ENCODE data around the gene ARHGAP29.

The ARHGAP29 gene

DNA sequence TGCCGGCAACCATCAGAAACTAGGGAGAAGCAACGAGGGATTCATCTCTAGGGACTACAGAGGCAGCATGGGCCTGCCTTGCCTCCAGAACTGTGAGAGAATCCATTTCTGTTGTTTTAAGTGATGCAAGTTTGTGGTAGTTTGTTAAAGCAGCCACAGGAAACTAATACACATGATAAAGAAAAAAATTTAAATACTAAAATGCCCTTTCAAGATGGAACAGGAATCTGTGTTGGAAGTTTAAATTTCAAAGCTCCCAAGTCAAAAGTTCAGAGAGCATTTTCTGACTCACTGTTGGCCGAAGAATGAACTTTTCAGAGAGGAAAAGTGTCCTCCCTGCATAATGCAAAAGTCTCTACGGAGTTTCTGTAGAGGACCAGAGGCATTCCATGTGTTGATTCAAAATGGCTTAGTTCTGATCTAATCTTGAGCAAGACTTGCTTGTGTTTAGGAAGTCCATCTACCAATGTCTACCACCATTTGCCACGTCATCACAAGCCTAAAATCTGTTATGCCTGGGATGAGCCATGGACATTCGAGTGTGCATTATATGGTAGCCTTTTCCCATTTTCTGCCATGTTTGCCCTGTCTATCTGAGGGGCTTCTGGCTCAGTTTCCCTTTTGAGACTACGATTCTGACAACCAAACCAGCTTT is 22.4 kb upstream of the ARHGAP29 start:
- DNase-seq = no peak

DNA sequence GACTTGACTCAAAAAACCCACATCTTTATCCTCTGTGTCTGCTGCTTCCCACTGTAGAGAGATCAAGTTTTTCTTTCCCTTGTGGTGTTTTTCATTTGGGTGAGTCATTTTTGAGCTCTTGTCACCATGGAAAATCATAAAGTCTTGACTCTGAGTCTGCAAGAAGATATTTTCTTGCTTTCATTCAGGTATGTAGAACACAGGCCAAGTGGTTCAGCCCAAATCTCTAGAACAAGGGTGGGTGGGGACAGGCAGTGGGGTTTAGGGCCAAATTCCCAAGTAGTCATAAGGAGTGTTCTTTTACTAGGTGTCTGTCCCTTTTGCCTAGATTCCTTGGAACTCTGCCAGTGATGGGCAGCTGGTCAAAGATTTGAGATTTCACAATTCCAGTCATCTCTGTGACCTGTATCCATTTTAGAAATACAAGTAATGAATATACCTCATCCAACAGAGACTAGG is 21.5 kb upstream of the ARHGAP29 start:
- no peak for DNase-seq

- DNase-seq = no peak
Measured at GRCh38 chr1:94257444-94257843, 20.1 kb upstream of the ARHGAP29 start.

- no peak for DNase-seq
Measured at GRCh38 chr1:94255476-94255875, 18.1 kb upstream of the ARHGAP29 start.

- no peak for DNase-seq
Measured at GRCh38 chr1:94254073-94254810, 16.9 kb upstream of the ARHGAP29 start.

- no peak for DNase-seq
Measured at GRCh38 chr1:94253456-94254017, 16.2 kb upstream of the ARHGAP29 start.

DNA sequence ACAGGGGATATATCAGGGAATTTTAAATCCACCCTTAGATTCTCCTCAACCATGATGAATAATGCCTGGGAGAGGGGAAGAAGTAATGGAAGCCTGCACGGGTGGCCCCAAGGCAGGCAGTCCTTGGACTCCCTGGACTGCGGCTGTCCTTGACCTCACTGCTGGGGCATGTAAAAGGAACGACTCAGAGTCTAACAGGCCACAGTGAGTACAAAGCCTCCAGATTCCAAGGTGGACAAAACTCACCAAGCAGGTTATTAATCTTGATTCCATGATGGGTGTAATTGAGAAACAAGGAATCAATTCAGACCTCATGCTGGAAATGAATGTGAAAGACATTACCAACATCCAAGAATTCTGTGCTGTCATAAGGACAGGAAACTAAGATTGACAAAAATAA is 13.0 kb upstream of the ARHGAP29 start:
- DNase-seq = no peak

DNA sequence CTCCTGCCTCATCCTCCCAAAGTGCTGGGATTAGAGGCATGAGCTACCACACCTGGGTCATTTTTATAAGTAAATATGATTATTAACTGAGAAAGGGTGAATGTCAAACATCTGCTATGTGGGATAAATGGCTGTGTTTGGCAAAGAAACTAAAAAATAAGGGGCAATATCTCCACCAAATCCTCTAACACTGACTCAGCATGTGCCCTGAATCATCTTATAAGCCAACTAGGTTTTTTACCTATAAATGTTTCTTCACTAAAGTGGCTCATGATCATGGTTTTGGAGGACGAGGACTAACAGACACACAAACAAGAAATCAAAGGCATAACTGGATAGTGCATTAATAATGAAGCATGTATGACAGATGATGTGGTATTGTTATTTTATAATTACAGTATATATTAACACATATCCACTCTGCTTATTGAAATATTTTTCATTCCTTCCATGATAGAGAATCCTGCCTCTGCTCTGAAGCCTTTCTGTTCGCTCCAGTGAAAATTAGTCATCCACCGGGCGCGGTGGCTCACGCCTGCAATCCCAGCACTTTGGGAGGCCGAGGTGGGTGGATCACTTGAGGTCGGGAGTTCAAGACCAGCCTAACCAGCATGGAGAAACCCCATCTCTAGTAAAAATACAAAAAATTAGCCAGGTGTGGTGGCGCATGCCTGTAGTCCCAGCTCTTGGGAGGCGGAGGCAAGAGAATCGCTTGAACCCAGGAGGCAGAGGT is 11.7 kb upstream of the ARHGAP29 start:
- DNase-seq = no peak

GRCh38 chr1:94247138-94248094 is 10.0 kb upstream of the ARHGAP29 start:
- DNase-seq = peak in 1 of 2 experiments; percentile 53

DNA sequence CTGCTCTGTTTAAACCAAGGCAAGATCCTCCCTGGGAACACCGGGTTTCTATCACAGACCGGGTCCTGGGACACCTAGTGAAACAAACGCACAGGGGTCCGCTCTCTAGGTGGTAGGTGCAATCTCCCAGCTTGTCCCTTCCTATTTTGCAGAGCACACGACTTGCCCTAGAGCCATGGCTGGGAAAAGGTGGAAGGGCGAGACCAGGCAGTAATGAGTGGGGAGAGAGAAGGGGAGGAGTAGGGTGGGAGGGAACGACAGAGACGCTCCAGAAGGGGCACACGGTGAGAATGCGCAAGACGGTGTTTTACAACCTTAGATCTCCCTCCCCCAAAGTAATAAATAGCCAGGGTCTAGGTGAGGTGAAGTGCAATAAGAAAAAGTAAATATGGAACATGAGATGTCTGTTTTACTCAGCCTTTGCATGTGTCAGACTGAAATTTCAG is 9.3 kb upstream of the ARHGAP29 start:
- no peak for DNase-seq

DNA sequence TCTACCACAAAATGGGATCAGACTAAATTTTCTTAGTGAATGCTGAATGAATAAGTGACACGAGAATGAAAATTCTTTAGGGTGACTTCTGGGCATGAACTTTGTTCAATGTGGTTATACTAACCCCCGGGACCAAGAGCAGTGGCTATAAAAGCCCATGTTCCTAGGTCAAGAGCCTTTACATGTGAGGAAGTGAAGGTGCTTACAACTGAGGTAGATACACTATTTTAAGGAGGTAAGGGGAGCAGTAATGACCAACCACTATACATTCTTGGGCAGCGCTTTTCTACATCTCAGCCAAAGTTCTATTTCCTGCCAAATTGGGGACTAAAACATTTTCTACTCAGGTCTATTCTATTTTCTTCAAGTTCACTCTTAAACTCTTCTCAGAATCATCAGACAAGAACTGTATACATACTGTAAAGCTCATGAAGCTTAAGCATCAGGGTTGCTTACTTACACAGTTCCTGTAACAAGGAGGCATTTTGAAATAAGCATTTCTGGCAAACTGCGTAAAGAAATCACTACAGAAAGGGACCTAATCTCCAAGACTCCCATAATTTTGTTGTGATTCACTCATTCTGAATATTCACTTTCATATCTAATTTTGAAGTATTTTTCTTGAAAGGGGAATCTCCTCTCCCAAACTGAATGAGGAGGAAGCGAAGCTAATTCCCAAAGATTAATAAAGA is 8.5 kb upstream of the ARHGAP29 start:
- DNase-seq = no peak

DNA sequence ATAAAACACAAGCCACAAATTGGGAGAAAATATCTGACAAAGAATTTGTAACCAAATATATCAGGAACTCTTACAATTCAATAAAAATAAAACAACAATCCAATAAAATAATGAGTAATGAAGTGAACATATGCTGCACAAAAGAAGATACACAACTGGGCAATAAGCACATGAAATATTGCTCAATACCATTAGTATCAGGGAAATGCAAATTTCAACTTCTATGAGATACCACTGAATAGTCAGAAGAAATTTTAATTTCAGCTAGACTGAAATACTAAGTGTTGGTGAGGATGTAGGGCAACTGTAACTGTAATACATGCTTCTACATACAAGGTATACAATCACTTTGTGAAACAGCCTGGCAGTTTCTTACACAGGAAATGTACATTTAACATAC is 7.4 kb upstream of the ARHGAP29 start:
- DNase-seq = no peak

DNA sequence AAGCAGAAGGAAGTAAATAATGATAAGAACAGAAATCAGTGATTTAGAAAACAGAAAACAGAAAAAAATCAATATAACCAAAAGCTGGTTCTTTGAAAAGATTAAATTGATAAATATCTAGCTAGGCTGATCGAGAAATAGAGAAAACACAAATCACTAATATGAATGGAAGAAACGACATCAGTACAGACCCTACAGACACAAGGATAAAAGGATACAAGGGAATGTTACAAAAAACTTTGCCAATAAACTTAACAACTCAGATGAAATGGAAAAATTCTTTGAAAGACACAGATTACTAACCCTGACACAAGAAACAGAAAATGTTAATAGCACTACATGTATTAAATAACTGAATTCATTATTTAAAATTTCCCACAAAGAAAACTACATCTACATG is 6.3 kb upstream of the ARHGAP29 start:
- DNase-seq = no peak

DNA sequence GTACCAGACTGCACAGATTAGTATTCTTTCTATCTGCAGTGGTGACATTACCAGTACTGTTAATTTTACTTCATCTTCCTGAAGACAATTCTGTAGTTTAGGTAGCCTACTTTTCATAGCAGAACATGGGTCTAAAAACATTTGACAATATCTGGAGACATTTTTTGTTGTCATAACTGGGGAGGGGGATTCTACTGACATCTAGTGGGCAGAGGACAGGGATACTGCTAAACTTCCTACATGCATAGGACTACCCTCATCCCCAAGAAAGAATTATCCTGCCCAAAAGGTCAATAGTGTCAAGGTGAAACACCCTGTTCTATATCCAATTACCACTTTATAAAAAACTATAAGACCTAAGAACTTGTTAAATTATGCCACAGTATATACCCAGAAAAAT is 3.4 kb upstream of the ARHGAP29 start:
- peak; percentile 16 to 39 for DNase-seq

DNA sequence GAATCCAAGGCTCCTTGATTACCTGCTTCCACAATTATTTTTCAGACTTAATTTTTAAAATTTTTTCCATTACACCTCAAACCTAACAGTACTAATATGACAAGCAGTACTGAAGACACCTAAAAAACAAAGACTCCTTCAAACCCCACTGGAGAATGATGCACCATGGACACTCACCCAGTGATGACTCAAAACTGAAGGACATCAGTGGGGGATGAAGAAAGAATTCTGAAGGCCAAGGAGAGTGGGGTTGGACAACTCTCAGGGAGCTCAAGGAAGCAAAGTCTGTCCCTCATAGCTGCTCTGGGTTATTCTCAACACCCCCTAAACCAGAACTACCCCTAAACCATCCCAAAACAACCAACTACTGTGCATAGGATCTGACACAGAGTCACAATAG is 2.4 kb upstream of the ARHGAP29 start:
- DNase-seq = no peak

DNA sequence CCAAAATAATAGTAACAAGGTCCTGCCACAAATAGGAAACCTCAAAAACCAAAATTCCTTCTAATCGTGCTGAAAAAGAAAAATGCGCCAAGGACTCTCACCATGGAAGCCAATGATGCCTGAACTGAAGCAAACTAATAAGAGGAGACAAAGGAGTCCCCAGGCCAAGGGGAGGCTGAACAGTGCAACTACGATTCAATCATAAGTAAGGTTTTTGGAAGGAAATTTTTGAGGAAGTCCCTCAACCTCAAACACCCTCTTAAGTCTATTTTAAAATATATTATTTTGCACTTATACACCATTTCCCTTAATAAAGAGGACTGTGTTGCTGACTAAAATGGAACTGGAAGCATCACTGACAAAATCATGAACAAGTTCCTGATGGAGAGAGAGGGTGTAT is 1.7 kb upstream of the ARHGAP29 start:
- no peak for DNase-seq

GRCh38 chr1:94236630-94237290 is 624 bp downstream of the ARHGAP29 start:
- no peak for DNase-seq

DNA sequence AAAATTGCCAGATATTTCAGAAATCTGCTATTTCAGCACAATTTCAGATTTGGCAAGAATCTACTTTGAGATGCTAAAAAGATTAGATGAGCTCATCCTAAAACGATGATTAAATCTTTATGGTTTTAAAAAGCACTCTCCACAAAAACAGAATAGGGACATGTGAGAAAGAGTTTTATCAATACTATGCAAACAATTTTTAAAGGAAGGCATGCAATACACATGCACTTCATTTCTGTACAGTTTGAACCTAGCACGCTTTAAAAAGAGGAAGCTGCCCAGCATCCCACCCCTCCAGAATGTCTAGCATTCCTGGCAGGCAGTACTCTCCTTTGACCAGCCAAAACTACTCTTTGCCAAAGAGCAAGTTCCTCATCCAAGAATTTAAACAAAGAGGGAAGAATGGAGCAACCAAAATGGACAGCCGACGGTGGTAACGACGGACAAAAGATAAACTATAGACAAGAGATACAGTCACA is 1.3 kb downstream of the ARHGAP29 start:
- peak in 1 of 2 experiments; percentile 31 for DNase-seq

DNA sequence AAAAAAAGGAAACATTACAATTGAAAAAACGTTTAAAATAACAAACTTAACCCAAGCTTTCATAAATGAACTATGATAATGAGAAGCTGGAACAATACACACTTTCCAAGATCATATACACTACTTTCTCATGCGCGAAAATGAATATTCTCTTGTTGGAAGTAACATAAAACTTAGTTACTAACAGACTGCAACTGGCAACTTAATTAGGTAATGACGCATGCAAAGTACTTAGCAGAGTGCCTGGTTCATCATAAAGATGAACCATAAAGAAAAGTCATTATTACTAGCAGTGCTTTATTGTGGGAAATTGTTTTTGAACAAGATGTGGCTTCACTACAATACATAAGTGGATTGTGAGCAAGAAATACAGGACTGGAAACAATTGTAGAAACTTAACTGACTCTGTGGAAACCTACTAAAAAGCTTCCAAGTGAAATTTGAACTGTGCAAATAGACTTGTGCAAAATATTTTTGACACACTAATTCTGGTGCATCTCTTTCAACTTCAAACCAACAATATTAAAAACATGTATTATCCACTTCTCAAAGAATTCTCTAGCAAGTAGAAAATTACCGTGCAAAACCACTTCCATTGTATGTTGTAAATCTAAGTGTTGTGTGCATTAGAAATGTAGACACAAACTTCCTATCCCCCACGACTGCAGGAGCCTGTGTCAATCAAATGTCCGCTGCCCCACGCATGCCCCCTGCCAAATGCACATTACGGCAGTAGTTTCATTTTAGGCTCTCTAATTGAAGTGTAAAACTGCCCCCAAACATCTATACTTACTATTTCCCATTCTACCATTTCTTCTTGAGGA is 2.0 kb downstream of the ARHGAP29 start:
- no peak for DNase-seq

GRCh38 chr1:94234615-94235014 is 2.8 kb downstream of the ARHGAP29 start:
- no peak for DNase-seq

All from NCI-H446 (cell line).